ENCODE data around the gene FOXQ1.

FOXQ1 gene

GRCh38 chr6:1287103-1287591 is 24.8 kb upstream of the FOXQ1 start:
- no peak overlapping the region for H3K4me3 ChIP-seq (ENCODE audit: low read depth, low read length)
- peak; percentile 87 for DNase-seq (ENCODE audit: low read depth)

DNA sequence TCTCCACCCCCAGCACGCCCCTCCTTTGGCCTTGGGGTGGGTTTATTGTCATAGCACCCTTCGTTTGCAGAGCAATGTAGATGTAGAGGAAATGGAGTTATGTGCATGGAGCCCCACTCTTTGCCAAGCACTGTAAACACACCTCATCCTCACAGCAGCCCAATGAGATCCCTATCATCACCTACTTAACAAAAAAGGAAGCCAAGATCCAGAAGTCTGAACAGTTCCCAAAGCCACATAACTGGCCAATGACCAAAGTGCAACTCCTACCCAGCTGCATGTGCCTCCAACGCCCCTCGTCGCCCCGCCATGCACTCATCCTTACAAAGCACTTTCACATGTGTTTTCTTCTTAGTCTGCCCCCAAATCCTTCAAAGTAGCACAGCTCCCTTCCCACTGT is 21.8 kb upstream of the FOXQ1 start:
- DNase-seq (ENCODE audit: low read depth): no peak
- no peak overlapping the region for H3K4me3 ChIP-seq (ENCODE audit: low read depth, low read length)

GRCh38 chr6:1290805-1291204 is 21.1 kb upstream of the FOXQ1 start:
- no peak for DNase-seq (ENCODE audit: low read depth)
- no peak overlapping the region for H3K4me3 ChIP-seq (ENCODE audit: low read depth, low read length)

- DNase-seq (ENCODE audit: low read depth): no peak
- no peak overlapping the region for H3K4me3 ChIP-seq (ENCODE audit: low read depth, low read length)
Observed at GRCh38 chr6:1291381-1291780, 20.5 kb upstream of the FOXQ1 start.

- no peak overlapping the region for H3K4me3 ChIP-seq (ENCODE audit: low read depth, low read length)
- DNase-seq (ENCODE audit: low read depth): no peak
Observed at GRCh38 chr6:1295420-1295819, 16.5 kb upstream of the FOXQ1 start.

GRCh38 chr6:1296079-1296478 is 15.8 kb upstream of the FOXQ1 start:
- no peak for DNase-seq (ENCODE audit: low read depth)
- H3K4me3 ChIP-seq (ENCODE audit: low read depth, low read length): no peak overlapping the region

DNA sequence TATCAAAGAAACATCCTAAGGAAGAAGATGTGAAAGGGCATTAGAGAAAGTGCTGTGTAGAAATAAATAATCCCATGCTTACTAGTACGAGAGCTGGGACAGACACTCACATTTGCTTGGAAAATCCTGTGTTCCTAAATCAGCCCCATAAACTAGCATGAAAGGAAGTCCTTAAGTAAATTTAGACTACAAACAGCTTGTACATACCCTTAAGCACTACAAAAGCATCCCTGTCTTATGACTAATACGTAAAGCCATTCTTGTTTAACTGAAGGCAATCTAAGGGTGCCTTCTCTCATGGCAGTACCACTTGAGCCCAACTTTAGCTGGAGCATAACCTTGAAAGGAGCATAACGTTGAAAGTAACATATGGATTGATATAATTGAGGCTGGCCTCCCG is 15.4 kb upstream of the FOXQ1 start:
- peak; percentile 16 for DNase-seq (ENCODE audit: low read depth)
- no peak overlapping the region for H3K4me3 ChIP-seq (ENCODE audit: low read depth, low read length)

DNA sequence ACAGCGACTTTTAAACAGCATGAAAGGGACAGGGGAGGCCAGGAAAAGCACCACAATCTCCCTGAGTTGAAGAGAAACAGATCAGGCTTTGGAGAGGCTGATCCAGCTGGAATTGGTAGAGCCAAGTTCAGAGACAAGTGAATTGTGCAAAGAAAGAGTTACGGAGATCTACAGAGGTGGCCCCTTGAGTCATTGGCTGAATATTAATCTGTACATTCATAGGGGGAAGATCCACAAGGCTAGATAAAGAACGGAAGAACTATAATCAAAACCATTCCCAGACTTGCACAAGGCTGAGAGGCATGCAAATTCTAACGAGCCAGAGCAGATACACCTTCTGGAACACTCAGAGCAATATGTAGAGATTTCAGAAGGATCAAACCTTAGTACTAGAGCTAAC is 14.2 kb upstream of the FOXQ1 start:
- H3K4me3 ChIP-seq (ENCODE audit: low read depth, low read length): no peak overlapping the region
- DNase-seq (ENCODE audit: low read depth): peak; percentile 43

DNA sequence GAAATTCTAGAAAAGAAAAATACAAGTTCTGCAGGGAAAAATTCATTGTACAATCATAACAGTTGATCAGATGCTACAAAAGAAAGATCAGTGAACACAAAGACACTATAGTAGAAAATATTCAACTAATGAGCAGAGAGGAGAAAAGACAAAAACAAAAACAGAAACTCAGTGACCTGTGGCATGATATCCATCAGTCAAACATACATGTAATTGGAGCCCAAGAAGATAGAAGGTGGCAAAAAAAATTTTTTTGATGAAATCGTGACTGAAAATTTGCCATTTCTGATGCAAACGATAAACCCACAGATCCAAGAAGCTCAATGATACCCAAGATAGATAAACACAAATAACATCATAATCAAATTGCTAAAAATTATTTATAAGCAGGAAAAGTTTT is 13.1 kb upstream of the FOXQ1 start:
- H3K4me3 ChIP-seq (ENCODE audit: low read depth, low read length): no peak overlapping the region
- DNase-seq (ENCODE audit: low read depth): no peak

DNA sequence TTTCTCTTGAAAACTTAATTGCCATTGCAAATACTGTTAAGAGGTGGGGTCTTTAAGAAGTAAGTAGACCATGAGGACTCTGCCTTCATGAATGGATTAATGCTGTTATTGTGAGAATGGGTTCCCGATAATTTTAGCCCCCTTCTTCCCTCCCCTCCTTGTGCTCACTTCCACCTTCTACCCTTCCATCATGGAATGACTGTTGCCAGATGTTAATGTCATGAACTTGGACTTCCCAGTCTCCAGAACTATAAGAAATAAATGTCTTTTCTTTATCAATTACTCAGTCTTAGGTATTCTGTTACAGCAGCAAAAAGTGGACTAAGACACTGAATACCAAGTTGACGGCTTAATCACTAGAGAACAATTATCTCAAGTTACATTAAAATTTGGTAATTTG is 5.8 kb upstream of the FOXQ1 start:
- no peak for DNase-seq (ENCODE audit: low read depth)
- H3K4me3 ChIP-seq (ENCODE audit: low read depth, low read length): no peak overlapping the region

DNA sequence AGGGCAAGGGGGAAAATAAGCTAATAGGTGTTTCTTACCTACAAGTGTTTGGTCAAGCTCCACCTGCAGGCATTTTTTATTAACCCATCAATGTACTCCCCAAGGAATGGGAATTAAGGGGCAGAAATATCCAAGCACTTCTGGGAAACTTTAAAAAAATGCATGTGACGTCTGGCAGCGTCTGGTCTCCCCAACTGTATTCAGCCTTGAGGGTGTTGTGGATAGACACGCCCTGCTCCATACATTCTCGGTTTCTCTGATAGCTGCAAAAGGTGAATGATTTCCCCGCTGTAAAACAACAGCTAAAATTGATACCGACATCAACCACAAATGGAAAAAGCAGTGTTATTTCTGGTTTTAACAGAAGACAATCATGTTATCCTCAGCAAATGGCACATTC is 2.5 kb upstream of the FOXQ1 start:
- no peak overlapping the region for H3K4me3 ChIP-seq (ENCODE audit: low read depth, low read length)
- no peak for DNase-seq (ENCODE audit: low read depth)

GRCh38 chr6:1310628-1311399 is 1.1 kb upstream of the FOXQ1 start:
- peak overlapping the region; percentile 42 for H3K4me3 ChIP-seq (ENCODE audit: low read depth, low read length)

DNA sequence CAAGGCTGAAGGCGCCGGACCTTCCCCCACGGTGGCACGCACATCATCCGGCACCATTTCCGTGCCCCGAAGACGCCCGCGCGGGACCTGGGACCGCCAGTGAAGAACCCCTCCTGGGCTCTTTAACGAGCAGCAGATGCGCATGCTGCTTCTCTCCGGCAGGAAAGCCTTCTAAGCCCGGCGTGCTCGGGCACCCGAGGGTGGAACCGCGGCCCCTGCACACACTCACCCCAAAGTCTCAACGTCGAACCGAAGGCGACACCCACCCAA is 240 bp downstream of the FOXQ1 start:
- no peak for DNase-seq (ENCODE audit: low read depth)
- H3K4me3 ChIP-seq (ENCODE audit: low read depth, low read length): peak overlapping the region; percentile 42

More at GRCh38 chr6:1310628-1311399, 1.1 kb upstream of the FOXQ1 start:
- DNase-seq (ENCODE audit: low read depth): no peak

DNA sequence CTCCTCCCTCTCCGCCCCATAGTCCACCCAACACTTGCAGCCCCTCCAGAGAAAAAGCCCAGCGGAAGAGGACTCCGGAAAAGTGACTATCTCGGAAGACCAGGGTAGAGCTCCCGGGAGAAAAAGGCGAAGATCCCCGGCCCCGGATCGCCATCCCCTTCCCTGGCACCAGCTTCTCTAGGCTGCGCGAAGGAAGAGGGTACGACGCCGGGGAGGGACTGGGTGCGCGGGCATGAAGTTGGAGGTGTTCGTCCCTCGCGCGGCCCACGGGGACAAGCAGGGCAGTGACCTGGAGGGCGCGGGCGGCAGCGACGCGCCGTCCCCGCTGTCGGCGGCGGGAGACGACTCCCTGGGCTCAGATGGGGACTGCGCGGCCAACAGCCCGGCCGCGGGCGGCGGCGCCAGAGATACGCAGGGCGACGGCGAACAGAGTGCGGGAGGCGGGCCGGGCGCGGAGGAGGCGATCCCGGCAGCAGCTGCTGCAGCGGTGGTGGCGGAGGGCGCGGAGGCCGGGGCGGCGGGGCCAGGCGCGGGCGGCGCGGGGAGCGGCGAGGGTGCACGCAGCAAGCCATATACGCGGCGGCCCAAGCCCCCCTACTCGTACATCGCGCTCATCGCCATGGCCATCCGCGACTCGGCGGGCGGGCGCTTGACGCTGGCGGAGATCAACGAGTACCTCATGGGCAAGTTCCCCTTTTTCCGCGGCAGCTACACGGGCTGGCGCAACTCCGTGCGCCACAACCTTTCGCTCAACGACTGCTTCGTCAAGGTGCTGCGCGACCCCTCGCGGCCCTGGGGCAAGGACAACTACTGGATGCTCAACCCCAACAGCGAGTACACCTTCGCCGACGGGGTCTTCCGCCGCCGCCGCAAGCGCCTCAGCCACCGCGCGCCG is 822 bp downstream of the FOXQ1 start:
- peak overlapping the region; percentile 42 for H3K4me3 ChIP-seq (ENCODE audit: low read depth, low read length)
- no peak for DNase-seq (ENCODE audit: low read depth)

DNA sequence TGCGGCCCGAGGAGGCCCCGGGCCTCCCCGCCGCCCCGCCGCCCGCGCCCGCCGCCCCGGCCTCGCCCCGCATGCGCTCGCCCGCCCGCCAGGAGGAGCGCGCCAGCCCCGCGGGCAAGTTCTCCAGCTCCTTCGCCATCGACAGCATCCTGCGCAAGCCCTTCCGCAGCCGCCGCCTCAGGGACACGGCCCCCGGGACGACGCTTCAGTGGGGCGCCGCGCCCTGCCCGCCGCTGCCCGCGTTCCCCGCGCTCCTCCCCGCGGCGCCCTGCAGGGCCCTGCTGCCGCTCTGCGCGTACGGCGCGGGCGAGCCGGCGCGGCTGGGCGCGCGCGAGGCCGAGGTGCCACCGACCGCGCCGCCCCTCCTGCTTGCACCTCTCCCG is 1.5 kb downstream of the FOXQ1 start:
- DNase-seq (ENCODE audit: low read depth): no peak
- H3K4me3 ChIP-seq (ENCODE audit: low read depth, low read length): no peak overlapping the region

- no peak for DNase-seq (ENCODE audit: low read depth)
- H3K4me3 ChIP-seq (ENCODE audit: low read depth, low read length): no peak overlapping the region
Observed at GRCh38 chr6:1313767-1314503, 2.0 kb downstream of the FOXQ1 start.

GRCh38 chr6:1314617-1315016 is 2.7 kb downstream of the FOXQ1 start:
- DNase-seq (ENCODE audit: low read depth): no peak
- no peak overlapping the region for H3K4me3 ChIP-seq (ENCODE audit: low read depth, low read length)

GRCh38 chr6:1315201-1315559 is 3.3 kb downstream of the FOXQ1 start:
- H3K4me3 ChIP-seq (ENCODE audit: low read depth, low read length): no peak overlapping the region
- no peak for DNase-seq (ENCODE audit: low read depth)

DNA sequence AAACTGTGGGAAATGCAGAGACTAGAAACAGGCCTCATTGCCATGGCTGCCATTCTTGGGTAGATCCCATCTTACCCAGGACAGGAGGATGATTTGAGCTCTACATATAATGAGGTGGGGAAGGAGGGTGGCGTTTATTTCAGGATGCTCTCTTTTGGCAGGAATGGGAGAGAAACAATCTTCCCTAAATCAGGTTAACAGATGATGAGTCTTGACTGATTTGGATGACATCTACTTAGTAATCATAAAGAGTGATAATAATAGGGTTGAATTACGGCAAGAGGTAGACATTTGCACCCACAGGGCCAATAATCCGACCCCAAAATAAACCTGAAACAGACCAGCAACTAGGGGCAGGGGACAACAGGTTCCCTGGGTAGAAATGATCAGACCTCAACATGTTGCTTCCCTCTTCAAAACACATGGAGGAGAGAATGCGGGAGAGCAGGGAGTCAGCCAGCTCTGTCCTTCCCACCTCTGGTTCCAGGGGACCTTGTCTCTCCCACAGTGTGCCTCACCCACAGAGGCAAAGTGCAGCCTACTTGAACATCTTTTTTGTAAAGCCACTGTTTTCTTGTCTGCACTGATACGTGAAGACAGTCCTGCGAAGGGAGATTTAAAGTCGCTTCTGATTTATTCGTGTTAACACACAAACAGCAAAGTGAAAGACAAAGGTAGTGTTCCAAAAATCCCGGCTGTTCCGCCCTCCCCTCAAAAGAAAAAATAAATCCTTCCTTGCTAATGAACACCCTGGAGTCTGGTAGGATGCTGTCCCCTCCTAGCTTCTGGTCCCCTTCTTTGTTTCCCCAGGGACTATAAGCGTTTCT is 3.9 kb downstream of the FOXQ1 start:
- DNase-seq (ENCODE audit: low read depth): no peak
- H3K4me3 ChIP-seq (ENCODE audit: low read depth, low read length): peak overlapping the region; percentile 55
